ENCODE results near the gene ADAMTSL1. TPM values are rescaled to one million over a fixed set of nuclear protein-coding genes. Genes with fewer than 3 reads are reported as not detected.

The ADAMTSL1 gene
- total RNA-seq, 1 experiment from 2014 or later = 1.2 TPM

- Histone ChIP-seq H3K18ac (ENCODE audit: insufficient read length, low read depth, low read length) (no peak overlapping the region), H2BK120ac (ENCODE audit: low read depth, low read length, poor library complexity, severe bottlenecking) (no peak overlapping the region), H3K23me2 (ENCODE audit: insufficient read length, low read depth, low read length, poor library complexity, severe bottlenecking) (no peaks in the 10 kb centered on the region), H3K9me3 (ENCODE audit: control insufficient read depth, low read depth, low read length) (no peaks in the 10 kb centered on the region), H2AFZ (ENCODE audit: low read length) (no peak overlapping the region), H2BK5ac (ENCODE audit: insufficient read length, low read length) (no peak overlapping the region), H2AK5ac (ENCODE audit: insufficient read length, low read length) (no peak overlapping the region), H3K27me3 (ENCODE audit: insufficient read depth, low read length) (no peaks in the 10 kb centered on the region), H3K14ac (ENCODE audit: insufficient read depth, low read length) (no peak overlapping the region), H3K4me1 (ENCODE audit: insufficient read depth, low read length) (no peaks in the 10 kb centered on the region), H2BK15ac (ENCODE audit: low read depth, low read length) (no peak overlapping the region), H3K79me2 (ENCODE audit: insufficient read depth, low read length) (no peaks in the 10 kb centered on the region), H3K56ac (ENCODE audit: insufficient read length, low read depth, low read length) (no peak overlapping the region), H3K4me2 (ENCODE audit: insufficient read depth, insufficient read length, low read length) (no peak overlapping the region), H3K27ac (ENCODE audit: insufficient read length, low read depth, low read length) (no peak overlapping the region), H2BK20ac (ENCODE audit: low read depth, low read length, poor library complexity, severe bottlenecking) (no peak overlapping the region), H3K9ac (ENCODE audit: extremely low read depth, insufficient read length, low read length) (no peak overlapping the region), H3K23ac (ENCODE audit: insufficient read length, low read depth, low read length) (no peak overlapping the region), H3K4ac (ENCODE audit: low read depth, low read length) (no peak overlapping the region), H4K8ac (replicated peaks; ENCODE audit: insufficient read length, low read depth, low read length) (no peak overlapping the region), H3K79me1 (ENCODE audit: insufficient read depth, low read depth, low read length, poor library complexity, severe bottlenecking) (no peaks in the 10 kb centered on the region), H4K20me1 (ENCODE audit: control insufficient read depth, insufficient read depth, insufficient read length) (no peaks in the 10 kb centered on the region), H3T11ph (ENCODE audit: low read length) (no peak overlapping the region), H4K5ac (ENCODE audit: insufficient read length, low read depth, low read length) (no peak overlapping the region), H4K91ac (ENCODE audit: insufficient read length, low read depth, low read length) (no peak overlapping the region), H2BK12ac (ENCODE audit: insufficient read length, low read depth, low read length) (no peak overlapping the region)
- Mint-ChIP-seq H3K4me3 (no peak overlapping the region), H3K27ac (no peak overlapping the region), H3K4me1 (peaks cover 7 to 12% of the 10 kb centered on the region in 2 experiments), H3K9me3 (peaks cover 27 to 30% of the 10 kb centered on the region in 2 experiments), H3K36me3 (ENCODE audit: insufficient read depth in 1 of 3, low read depth in 3 of 3) (peaks cover 23 to 33% (median 27%) of the 10 kb centered on the region in 3 experiments), H3K27me3 (ENCODE audit: low read depth) (no peaks in the 10 kb centered on the region; the same call in 1 of the 2 replicates)
- no peak for DNase-seq
- TF ChIP-seq CTCF (conservative IDR thresholded peaks at IDR 0.05) = no peak
- WGBS (ENCODE audit: extremely low coverage, insufficient read length, low lambda C conversion rate) = no CpG with 5 or more reads among the region's 2 CpGs
These were observed 60.7 kb downstream of the ADAMTSL1 start for GRCh38 chr9:18534611-18535010.

Measured in H9 (cell line).